GM12878 (cell line): ENCODE results near the gene PHLDB3. TPM values are rescaled to one million over a fixed set of nuclear protein-coding genes. Genes with fewer than 3 reads are reported as not detected.

Experiments
- ATAC-seq: fragments of 200-7000 bp; cut with Tn5 transposase; 3 replicates; pipeline ENCODE4 v1.9.1; 2020; ENCODE audit warnings: mild to moderate bottlenecking, moderate library complexity
- BruUV-seq: library from RNA; stranded (reverse); fragments of 400-500 nt; replicated peaks from 2 replicates; lab custom pipeline; 2021; lab: Mats Ljungman, UMichigan
- CTCF ChIA-PET: fragments of 300-600 bp; sonication (Branson Sonifier 250); formaldehyde crosslinking; extraction: SDS; loops from one replicate; lab custom pipeline; 2021; ENCODE audit warnings: inconsistent platforms; lab: Yijun Ruan, JAX
- POLR2A ChIA-PET: fragments of 350-600 bp; formaldehyde crosslinking; extraction: SDS; loops from one replicate; lab custom pipeline; 2021; ENCODE audit warnings: inconsistent platforms; lab: Charles Lee
- RAD21 ChIA-PET: fragments of 300-600 bp; sonication (Branson Sonifier 250); formaldehyde crosslinking; loops from one replicate; lab custom pipeline; 2023; ENCODE audit warnings: antibody characterized with exemption; ENCODE audit not compliant: unreplicated experiment; lab: Charles Lee
- SMC1A ChIA-PET: fragments of 300-600 bp; sonication (Branson Sonifier 250); formaldehyde crosslinking; loops from one replicate; lab custom pipeline; 2023; ENCODE audit not compliant: unreplicated experiment, uncharacterized antibody; lab: Charles Lee
- DNase-seq: peaks from one replicate; pipeline ENCODE4 v3.0.0-alpha.2; 2011; ENCODE audit warnings: low read depth, low spot score
- FAIRE-seq: peaks from 3 replicates; lab custom pipeline; 2011; peaks lifted over from hg19 to GRCh38; lab: Jason Lieb, UNC
- H2AFZ ChIP-seq: 2 replicates; pipeline ENCODE4 v1.6.0; 2011; ENCODE audit warnings: low read depth, low read length, control low read depth; ENCODE audit not compliant: control insufficient read depth
- H3K27ac ChIP-seq: 2 replicates; pipeline ENCODE4 v1.5.1; 2011; ENCODE audit warnings: control low read depth; ENCODE audit not compliant: control insufficient read depth, insufficient read depth
- H3K27me3 ChIP-seq, 2 experiments: replicated peaks in 1 of 2; 2 replicates each; pipeline versions ENCODE4 v1.6.0 to v1.6.1; 2011; ENCODE audit warnings: low read length in 1 of 2; ENCODE audit not compliant: control insufficient read depth in 2 of 2, insufficient read depth in 2 of 2
- H3K36me3 ChIP-seq, 2 experiments: 2 replicates each; pipeline ENCODE4 v1.5.1; 2011; ENCODE audit warnings: low read length in 1 of 2; ENCODE audit not compliant: control insufficient read depth in 2 of 2, insufficient read depth in 2 of 2
- H3K4me1 ChIP-seq: 2 replicates; pipeline ENCODE4 v1.6.1; 2011; ENCODE audit warnings: mild to moderate bottlenecking, low read length, moderate library complexity, mixed read lengths; ENCODE audit not compliant: control insufficient read depth, insufficient read depth
- H3K4me2 ChIP-seq: 2 replicates; pipeline ENCODE4 v1.6.0; 2011; ENCODE audit warnings: control low read depth; ENCODE audit not compliant: control insufficient read depth, insufficient read depth
- H3K4me3 ChIP-seq: fragments of 200-600 bp; sonication (generic); 2 replicates; pipeline ENCODE4 v1.5.1; 2016
- H3K79me2 ChIP-seq: 2 replicates; pipeline ENCODE4 v1.6.0; 2011; ENCODE audit warnings: low read length; ENCODE audit not compliant: control insufficient read depth, insufficient read depth
- H3K9ac ChIP-seq: 2 replicates; pipeline ENCODE4 v1.8.0; 2011; ENCODE audit warnings: low read length, control low read depth, mixed read lengths; ENCODE audit not compliant: control insufficient read depth, insufficient read depth
- H3K9me3 ChIP-seq: replicated peaks from 3 replicates; pipeline ENCODE4 v1.5.1; 2011; ENCODE audit warnings: mild to moderate bottlenecking, low read length; ENCODE audit not compliant: control insufficient read depth, insufficient read depth
- H4K20me1 ChIP-seq: 2 replicates; pipeline ENCODE4 v1.6.0; 2011; ENCODE audit not compliant: control insufficient read depth, insufficient read depth
- ATF7 ChIP-seq: fragments of 450-650 bp; IDR thresholded peaks from 2 replicates; pipeline ENCODE4 v1.6.1; 2016; ENCODE audit warnings: low read depth, mild to moderate bottlenecking
- EED ChIP-seq: sonication (generic); IDR thresholded peaks from 2 replicates; pipeline ENCODE4 v1.6.1; 2016; ENCODE audit warnings: antibody characterized with exemption, low read depth
- HDGF ChIP-seq: fragments of 450-650 bp; IDR thresholded peaks from 2 replicates; pipeline ENCODE4 v1.6.1; 2016; ENCODE audit warnings: antibody characterized with exemption
- JUND ChIP-seq: IDR thresholded peaks from 2 replicates; pipeline ENCODE4 v1.6.1; 2012; ENCODE audit warnings: low read depth, mild to moderate bottlenecking, low read length, improper control_type of control experiment, moderate library complexity
- KAT2A ChIP-seq: conservative IDR thresholded peaks from 2 replicates; pipeline ENCODE4 v1.6.1; 2011; ENCODE audit warnings: low read depth, low read length; ENCODE audit not compliant: control insufficient read depth
- KDM1A ChIP-seq: fragments of 200-600 bp; sonication (generic); IDR thresholded peaks from 2 replicates; pipeline ENCODE4 v1.6.1; 2016; ENCODE audit warnings: borderline replicate concordance
- RAD51 ChIP-seq: fragments of 450-650 bp; IDR thresholded peaks from 2 replicates; pipeline ENCODE4 v1.6.1; 2016; ENCODE audit warnings: moderate library complexity, mild to moderate bottlenecking, inconsistent platforms
- RUNX3 ChIP-seq: IDR thresholded peaks from 2 replicates; pipeline ENCODE4 v1.6.1; 2012; ENCODE audit warnings: low read length, inconsistent platforms
- SIN3A ChIP-seq: IDR thresholded peaks from 2 replicates; pipeline ENCODE4 v1.6.1; 2012; ENCODE audit warnings: low read depth, low read length, improper control_type of control experiment
- TCF7 ChIP-seq: IDR thresholded peaks from 2 replicates; pipeline ENCODE4 v1.6.1; 2014; ENCODE audit warnings: antibody characterized with exemption, borderline replicate concordance
- YY1 ChIP-seq: IDR thresholded peaks from 2 replicates; pipeline ENCODE4 v1.6.1; 2011; ENCODE audit warnings: low read depth, mild to moderate bottlenecking, low read length
- ZBTB11 ChIP-seq: fragments of 450-650 bp; formaldehyde crosslinking; IDR thresholded peaks from 2 replicates; pipeline ENCODE4 v1.5.0; 2022; ENCODE audit warnings: mild to moderate bottlenecking, missing genetic modification characterization
- ZNF24 ChIP-seq: fragments of 450-650 bp; IDR thresholded peaks from 2 replicates; pipeline ENCODE4 v1.6.1; 2017; ENCODE audit warnings: antibody characterized with exemption, mild to moderate bottlenecking
- ZNF384 ChIP-seq: IDR thresholded peaks from 2 replicates; pipeline ENCODE4 v1.6.1; 2012; ENCODE audit warnings: low read depth, mild to moderate bottlenecking, low read length, improper control_type of control experiment, borderline replicate concordance
- ZZZ3 ChIP-seq: IDR thresholded peaks from 2 replicates; pipeline ENCODE4 v1.6.1; 2011; ENCODE audit warnings: low read depth; ENCODE audit not compliant: control insufficient read depth, insufficient read length
- WGBS: methylation state at CpG from one replicate; pipeline ENCODE4 v1.1.6; 2016; ENCODE audit warnings: low lambda C conversion rate; ENCODE audit not compliant: insufficient replicate concordance, insufficient coverage; ENCODE audit errors: missing lambda C conversion rate; 5-methylcytosine and 5-hydroxymethylcytosine counted together
- in situ Hi-C: fragments of 300-500 bp; cut with MboI; formaldehyde crosslinking; loops from 9 replicates; pipeline ENCODE4 v1.14.3; 2018; ENCODE audit warnings: mixed read lengths
- intact Hi-C: fragments of 100-400 bp; cut with micrococcal nuclease; formaldehyde crosslinking; loops from one replicate; pipeline ENCODE4 v1.14.2; 2022; ENCODE audit not compliant: unreplicated experiment
- polyA plus RNA-seq, 11 experiments: library from polyadenylated mRNA; depleted of rRNA in 4 of 11; unstranded in 6 of 11; stranded (reverse) in 5 of 11; fragments of >200 nt; fragmentation: Nextera tagmentation in 4 of 11; fragmentation: Illumina TruSeq in 1 of 11; extraction: Ambion mirVana in 4 of 11; extraction: Trizol in 1 of 11; gene quantifications; 1 replicate in 1 of 11; 2 replicates in 10 of 11; pipeline versions ENCODE4 v1.2.1 to v1.2.3, GENCODE V29; 2011 to 2016; ENCODE audit warnings: inconsistent platforms in 2 of 11, missing spikeins in 2 of 11, low read depth in 1 of 11
- total RNA-seq, 4 experiments: library from RNA; depleted of rRNA in 3 of 4; stranded (reverse); fragments of >200 nt in 3 of 4; fragmentation: Illumina TruSeq in 1 of 4; extraction: Trizol in 1 of 4; gene quantifications; 2 replicates each; pipeline versions ENCODE4 v1.2.1 to v1.2.3, GENCODE V29; 2013 to 2021
- TF ChIP-seq, protein P1 (sequence below): fragments of 450-650 bp; IDR thresholded peaks from 2 replicates; pipeline ENCODE4 v1.6.1; 2017; ENCODE audit warnings: low read depth, mild to moderate bottlenecking, moderate library complexity

PHLDB3 gene
- total and polyA plus RNA-seq, 10 of the 15 experiments (the other 5 are each of a cell fraction or from before 2014, with no cell fraction given) = 0.13 to 13.0 (median 5.5) TPM

DNA sequence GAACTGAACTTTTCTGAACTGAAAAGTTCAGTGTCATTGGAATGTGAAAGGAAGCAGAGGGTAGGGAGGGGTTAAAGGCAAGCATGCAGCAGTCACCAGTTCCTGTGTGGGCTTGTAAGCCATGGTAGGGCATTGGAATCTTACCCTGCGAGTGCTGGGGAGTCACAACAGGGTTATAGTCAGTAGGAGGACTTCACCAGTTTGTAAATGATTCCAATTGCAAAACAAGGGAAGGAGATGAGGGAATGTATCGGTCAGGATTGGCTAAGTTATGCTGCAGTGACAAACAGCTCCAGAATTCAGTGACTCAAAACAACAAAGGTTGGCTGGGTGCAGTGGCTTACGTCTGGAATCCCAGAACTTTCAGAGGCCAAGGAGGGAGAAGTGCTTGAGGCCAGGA, 52.0 kb downstream of the PHLDB3 start:
- CTCF ChIA-PET = interaction anchor here (0.9 kb wide), 1 partner anchor 67 kb away, joined by 3 read pairs; no protein-coding TSS in a partner anchor

DNA sequence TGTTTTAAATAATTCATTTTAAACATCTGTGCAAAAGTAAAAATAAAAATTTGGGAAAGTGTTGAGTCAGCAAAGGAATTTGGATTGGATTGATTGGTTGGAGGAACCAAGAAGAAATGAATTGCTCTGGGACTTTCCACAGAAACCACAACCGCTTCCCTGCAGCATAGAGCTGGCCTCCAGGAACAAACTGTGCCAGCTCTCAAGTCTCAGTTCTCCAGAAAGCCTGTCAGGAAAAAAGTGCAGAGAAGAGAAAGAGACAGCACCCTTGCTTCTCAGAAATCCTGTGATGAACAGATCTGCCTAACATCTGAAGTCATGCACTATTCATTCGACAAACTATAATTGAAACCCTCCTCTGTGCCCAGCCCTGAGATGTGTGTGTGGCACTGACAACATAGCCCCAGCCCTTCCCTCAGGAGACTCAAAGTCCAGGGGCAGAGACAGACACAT, 54.0 kb downstream of the PHLDB3 start:
- Histone ChIP-seq H3K27ac (no peak overlapping the region), H3K79me2 (no peaks in the 10 kb centered on the region), H3K4me2 (no peak overlapping the region), H4K20me1 (no peaks in the 10 kb centered on the region), H3K4me3 (no peak overlapping the region), H3K36me3 (no peaks in the 10 kb centered on the region), H3K4me1 (no peaks in the 10 kb centered on the region), H3K9ac (no peak overlapping the region), H3K9me3 (no peaks in the 10 kb centered on the region; the same call in 2 of the 3 replicates), H3K27me3 (no peaks in the 10 kb centered on the region), H2AFZ (no peak overlapping the region)
- WGBS = 4% methylated on average over 2 of the region's 2 CpGs
- no peak for DNase-seq
- BruUV-seq = no TSS peak
- in situ Hi-C loops (no loop called here), intact Hi-C loops (no loop called here)
- ATAC-seq = no peak
- SMC1A ChIA-PET = interaction anchor here (0.7 to 1.2 kb wide), 2 partner anchors 41 to 69 kb away, joined by 3 to 8 read pairs; no protein-coding TSS in a partner anchor
- peak; percentile 31 for FAIRE-seq
- POLR2A ChIA-PET = interaction anchor here (0.6 kb wide), 1 partner anchor 934 kb away, joined by 4 read pairs; no protein-coding TSS in a partner anchor
- CTCF ChIA-PET = interaction anchor here (1.2 kb wide), 1 partner anchor 68 kb away, joined by 11 read pairs; no protein-coding TSS in a partner anchor
- RAD21 ChIA-PET = interaction anchor here (0.6 to 9.1 kb wide), 2 partner anchors 41 to 68 kb away, joined by 4 to 186 read pairs; no protein-coding TSS in a partner anchor
- TF ChIP-seq SIN3A (no peak), RUNX3 (peak; percentile 49; the same call in 1 of the 2 replicates), ZBTB11 (CRISPR knock-in tag) (no peak), KDM1A (no peak), JUND (no peak), ZNF24 (peak; percentile 80), EED (peak; percentile 30; the same call in 1 of the 2 replicates), ZZZ3 (no peak), RAD51 (no peak)
- TF ChIP-seq, protein P1, sequence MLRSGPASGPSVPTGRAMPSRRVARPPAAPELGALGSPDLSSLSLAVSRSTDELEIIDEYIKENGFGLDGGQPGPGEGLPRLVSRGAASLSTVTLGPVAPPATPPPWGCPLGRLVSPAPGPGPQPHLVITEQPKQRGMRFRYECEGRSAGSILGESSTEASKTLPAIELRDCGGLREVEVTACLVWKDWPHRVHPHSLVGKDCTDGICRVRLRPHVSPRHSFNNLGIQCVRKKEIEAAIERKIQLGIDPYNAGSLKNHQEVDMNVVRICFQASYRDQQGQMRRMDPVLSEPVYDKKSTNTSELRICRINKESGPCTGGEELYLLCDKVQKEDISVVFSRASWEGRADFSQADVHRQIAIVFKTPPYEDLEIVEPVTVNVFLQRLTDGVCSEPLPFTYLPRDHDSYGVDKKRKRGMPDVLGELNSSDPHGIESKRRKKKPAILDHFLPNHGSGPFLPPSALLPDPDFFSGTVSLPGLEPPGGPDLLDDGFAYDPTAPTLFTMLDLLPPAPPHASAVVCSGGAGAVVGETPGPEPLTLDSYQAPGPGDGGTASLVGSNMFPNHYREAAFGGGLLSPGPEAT = peak; percentile 37; the same call in 1 of the 2 replicates

More for the DNA sequence above, 52.0 kb downstream of the PHLDB3 start:
- no peaks in the 10 kb centered on the region for H3K79me2 ChIP-seq
- FAIRE-seq (no peak), DNase-seq (no peak), ATAC-seq (no peak)
- 39% methylated on average over 3 of the region's 3 CpGs for WGBS
- in situ Hi-C loops = no loop called here
- no peaks in the 10 kb centered on the region for H3K36me3 ChIP-seq
- intact Hi-C loops = no loop called here
- no peak overlapping the region for H3K4me3 ChIP-seq
- H3K9me3 ChIP-seq = no peaks in the 10 kb centered on the region; the same call in 2 of the 3 replicates
- BruUV-seq = no TSS peak
- TF ChIP-seq ATF7 (no peak), HDGF (no peak), TCF7 (no peak), KAT2A (no peak), ZNF384 (no peak), YY1 (no peak)
- H3K4me1 ChIP-seq = no peaks in the 10 kb centered on the region
- ChIA-PET RAD21 (interaction anchor here (1.0 kb wide), 1 partner anchor 67 kb away, joined by 4 read pairs; no protein-coding TSS in a partner anchor), POLR2A (no interaction called here), SMC1A (interaction anchor here (1.5 kb wide), 1 partner anchor 65 kb away, joined by 5 read pairs; no protein-coding TSS in a partner anchor)
- H4K20me1 ChIP-seq = no peaks in the 10 kb centered on the region
- H3K27ac ChIP-seq = no peak overlapping the region
- no peaks in the 10 kb centered on the region for H3K27me3 ChIP-seq
- H3K9ac ChIP-seq = no peak overlapping the region
- H2AFZ ChIP-seq = no peak overlapping the region
- H3K4me2 ChIP-seq = no peak overlapping the region
